Iris pigment epithelial cell (primary cell): ENCODE measurements around the gene DUOX1.

Experiments
- DNase-seq: peaks from one replicate; pipeline ENCODE4 v3.0.0-alpha.2; 2011; ENCODE audit warnings: low read depth

DUOX1 gene

GRCh38 chr15:45143946-45144345, 14.2 kb downstream of the DUOX1 start:
- DNase-seq = no peak

GRCh38 chr15:45144775-45145174, 15.0 kb downstream of the DUOX1 start:
- DNase-seq = no peak

- DNase-seq = peak; percentile 14
These were observed 16.6 kb downstream of the DUOX1 start for GRCh38 chr15:45146405-45146804.

- DNase-seq = no peak
These were observed 17.8 kb downstream of the DUOX1 start for GRCh38 chr15:45147606-45148005.

- no peak for DNase-seq
These were observed 18.6 kb downstream of the DUOX1 start for GRCh38 chr15:45148076-45149059.

- DNase-seq = no peak
These were observed 19.3 kb downstream of the DUOX1 start for GRCh38 chr15:45149060-45149459.

GRCh38 chr15:45150481-45150880, 20.7 kb downstream of the DUOX1 start:
- no peak for DNase-seq

- DNase-seq = no peak
These were observed 21.2 kb downstream of the DUOX1 start for GRCh38 chr15:45150997-45151396.

GRCh38 chr15:45151998-45152828, 22.4 kb downstream of the DUOX1 start:
- DNase-seq = no peak

GRCh38 chr15:45155739-45156138, 25.9 kb downstream of the DUOX1 start:
- no peak for DNase-seq

GRCh38 chr15:45156744-45157455, 27.1 kb downstream of the DUOX1 start:
- DNase-seq = peak; percentile 35

- DNase-seq = peak; percentile 72
These were observed 28.2 kb downstream of the DUOX1 start for GRCh38 chr15:45157974-45158373.

- no peak for DNase-seq
These were observed 31.9 kb downstream of the DUOX1 start for GRCh38 chr15:45161666-45162065.

- peak; percentile 80 for DNase-seq
These were observed 33.1 kb downstream of the DUOX1 start for GRCh38 chr15:45162771-45163507.

GRCh38 chr15:45163508-45163856, 33.7 kb downstream of the DUOX1 start:
- no peak for DNase-seq

GRCh38 chr15:45164914-45165313, 35.1 kb downstream of the DUOX1 start:
- no peak for DNase-seq

GRCh38 chr15:45165536-45165935, 35.7 kb downstream of the DUOX1 start:
- no peak for DNase-seq

- peak; percentile 87 for DNase-seq
These were observed 37.2 kb downstream of the DUOX1 start for GRCh38 chr15:45166834-45167630.

GRCh38 chr15:45167631-45168205, 37.9 kb downstream of the DUOX1 start:
- no peak for DNase-seq

- no peak for DNase-seq
These were observed 38.5 kb downstream of the DUOX1 start for GRCh38 chr15:45168286-45168685.
